Ovary (tissue), 3 donors: Measurements from ENCODE around the gene ATP8B4.

Experiments used
- POLR2A ChIP-seq: fragments of 450-650 bp; IDR thresholded peaks from one replicate; pipeline ENCODE4 v1.6.1; 2017; ENCODE audit warnings: antibody characterized with exemption, mild to moderate bottlenecking, moderate library complexity
- TF ChIP-seq, protein P1 (sequence below), 3 donors: fragments of 450-650 bp in 2 of 3; fragments of 200-600 bp in 1 of 3; IDR thresholded peaks; one replicate each; pipeline versions ENCODE4 v1.5.1 to v1.8.0; 2016 to 2022; ENCODE audit warnings: antibody characterized with exemption in 3 of 3, mild to moderate bottlenecking in 1 of 3
- donor health status: DM: no; HTN: no; CAD: no.

DNA sequence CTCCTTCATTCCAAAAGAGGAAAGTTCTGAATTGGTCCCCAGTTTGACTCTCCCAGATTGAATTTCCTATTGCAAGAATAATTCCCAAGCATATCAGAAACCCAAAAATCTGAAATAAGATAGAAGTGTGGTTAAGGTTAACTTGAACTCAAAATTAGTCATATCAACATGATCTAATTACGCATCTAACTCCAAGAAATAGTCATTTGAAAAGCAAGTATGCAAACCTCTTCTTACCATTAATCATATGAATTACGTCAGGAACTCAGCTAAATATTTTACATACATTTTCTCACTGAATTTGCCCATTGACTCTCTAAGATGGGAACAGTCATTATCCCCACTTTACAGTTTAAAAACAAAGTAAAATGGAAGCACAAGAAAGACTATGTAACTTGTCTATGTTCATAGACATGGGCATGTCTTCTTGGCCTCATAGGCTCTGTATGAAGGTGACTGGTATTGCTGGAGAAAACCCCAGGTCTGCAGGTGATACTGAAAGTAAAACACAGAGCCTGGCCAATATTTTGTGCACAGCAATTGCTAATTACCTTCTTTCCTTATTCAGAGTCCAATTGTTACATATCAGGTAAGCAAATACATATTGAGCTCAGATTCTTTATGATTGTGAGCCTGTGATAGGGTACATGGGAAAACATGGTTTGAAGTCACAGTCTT lies 139.2 kb downstream of the ATP8B4 start:
- TF ChIP-seq, protein P1, sequence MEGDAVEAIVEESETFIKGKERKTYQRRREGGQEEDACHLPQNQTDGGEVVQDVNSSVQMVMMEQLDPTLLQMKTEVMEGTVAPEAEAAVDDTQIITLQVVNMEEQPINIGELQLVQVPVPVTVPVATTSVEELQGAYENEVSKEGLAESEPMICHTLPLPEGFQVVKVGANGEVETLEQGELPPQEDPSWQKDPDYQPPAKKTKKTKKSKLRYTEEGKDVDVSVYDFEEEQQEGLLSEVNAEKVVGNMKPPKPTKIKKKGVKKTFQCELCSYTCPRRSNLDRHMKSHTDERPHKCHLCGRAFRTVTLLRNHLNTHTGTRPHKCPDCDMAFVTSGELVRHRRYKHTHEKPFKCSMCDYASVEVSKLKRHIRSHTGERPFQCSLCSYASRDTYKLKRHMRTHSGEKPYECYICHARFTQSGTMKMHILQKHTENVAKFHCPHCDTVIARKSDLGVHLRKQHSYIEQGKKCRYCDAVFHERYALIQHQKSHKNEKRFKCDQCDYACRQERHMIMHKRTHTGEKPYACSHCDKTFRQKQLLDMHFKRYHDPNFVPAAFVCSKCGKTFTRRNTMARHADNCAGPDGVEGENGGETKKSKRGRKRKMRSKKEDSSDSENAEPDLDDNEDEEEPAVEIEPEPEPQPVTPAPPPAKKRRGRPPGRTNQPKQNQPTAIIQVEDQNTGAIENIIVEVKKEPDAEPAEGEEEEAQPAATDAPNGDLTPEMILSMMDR (IDR thresholded peaks at IDR 0.05), result no peak
- no peak for TF ChIP-seq POLR2A
